ENCODE results near the gene TUFT1.

TUFT1 gene

GRCh38 chr1:151529211-151529702, 10.9 kb upstream of the TUFT1 start (continued):
- TF ChIP-seq ELK4 (IDR thresholded peaks at IDR 0.05; ENCODE audit: borderline replicate concordance, low read depth, low read length): no peak

- TF ChIP-seq ZFP3 (tag by site-specific recombination; IDR thresholded peaks at IDR 0.05; ENCODE audit: low read depth) (no peak), ZNF433 (tag by site-specific recombination; IDR thresholded peaks at IDR 0.05; ENCODE audit: low read depth) (no peak), TSHZ1 (tag by site-specific recombination; IDR thresholded peaks at IDR 0.05; ENCODE audit: borderline replicate concordance) (no peak), ZNF837 (tag by site-specific recombination; IDR thresholded peaks at IDR 0.05) (no peak), ZNF10 (tag by site-specific recombination; IDR thresholded peaks at IDR 0.05) (no peak), ZNF530 (tag by site-specific recombination; IDR thresholded peaks at IDR 0.05; ENCODE audit: low read depth) (no peak), ELK4 (IDR thresholded peaks at IDR 0.05; ENCODE audit: borderline replicate concordance, low read depth, low read length) (no peak), BCL6B (tag by site-specific recombination; IDR thresholded peaks at IDR 0.05) (no peak), TRIM28 (IDR thresholded peaks at IDR 0.05; ENCODE audit: borderline replicate concordance, low read length) (no peak), PRDM6 (tag by site-specific recombination; IDR thresholded peaks at IDR 0.05) (no peak), ZNF114 (tag by site-specific recombination; IDR thresholded peaks at IDR 0.05) (no peak), MYNN (tag by site-specific recombination; IDR thresholded peaks at IDR 0.05; ENCODE audit: borderline replicate concordance) (no peak), ZNF518A (tag by site-specific recombination; conservative IDR thresholded peaks at IDR 0.05; ENCODE audit: low read depth) (no peak), ZNF645 (tag by site-specific recombination; IDR thresholded peaks at IDR 0.05) (no peak), ZNF426 (tag by site-specific recombination; IDR thresholded peaks at IDR 0.05) (no peak)
- ChIA-PET CTCF (interaction anchor here (0.5 to 1.2 kb wide), 2 partner anchors 21 to 112 kb away, joined by 3 to 6 read pairs; no protein-coding TSS in a partner anchor), POLR2A (interaction anchor here (1.0 kb wide), 2 partner anchors 10 to 14 kb away, joined by 3 to 4 read pairs; no protein-coding TSS in a partner anchor)
- Histone ChIP-seq H3K27ac (ENCODE audit: extremely low read depth, low read depth, low read length) (no peak overlapping the region), H3K9me3 (ENCODE audit: control insufficient read depth, insufficient read depth, low read depth, low read length) (no peaks in the 10 kb centered on the region), H3K4me1 (ENCODE audit: control insufficient read depth, insufficient read depth, low read length) (no peaks in the 10 kb centered on the region), H3K36me3 (ENCODE audit: control insufficient read depth in 2 of 2, insufficient read depth in 1 of 2, low read length in 2 of 2) (peaks cover 3 to 52% of the 10 kb centered on the region in 2 experiments; a peak in 2 of 3 replicates), H3K4me3 (ENCODE audit: low read depth, low read length) (no peak overlapping the region)
These were observed 10.3 kb upstream of the TUFT1 start for GRCh38 chr1:151529781-151530180.
